Measurements from ENCODE around the gene ARFGAP2. TPM values are rescaled to one million over a fixed set of nuclear protein-coding genes. Genes with fewer than 3 reads are reported as not detected.
"Not testable (repeated sequence)": the region's sequence is repeated elsewhere in the genome, so short reads cannot be mapped to it uniquely, and the experiment has no call there.

The ARFGAP2 gene
- total RNA-seq, 1 donor from 2014 or later = 98.3 TPM

GRCh38 chr11:47204637-47204989, 27.9 kb upstream of the ARFGAP2 start:
- peaks cover 2% of the 10 kb centered on the region for H3K4me1 Mint-ChIP-seq
- H3K27me3 Mint-ChIP-seq = peaks cover 13% of the 10 kb centered on the region
- no peaks in the 10 kb centered on the region for H3K9me3 Mint-ChIP-seq
- H3K27ac Mint-ChIP-seq = no peak overlapping the region
- DNase-seq = no peak
- H3K4me3 Mint-ChIP-seq = no peak overlapping the region
- no peaks in the 10 kb centered on the region for H3K36me3 Mint-ChIP-seq (ENCODE audit: low read depth)
- intact Hi-C loops (cut with micrococcal nuclease) = no loop called here

- no peak for DNase-seq
- H3K27ac Mint-ChIP-seq = no peak overlapping the region
- intact Hi-C loops (cut with micrococcal nuclease) = no loop called here
- H3K36me3 Mint-ChIP-seq (ENCODE audit: low read depth) = no peaks in the 10 kb centered on the region
- H3K27me3 Mint-ChIP-seq = peaks cover 18% of the 10 kb centered on the region
- no peaks in the 10 kb centered on the region for H3K9me3 Mint-ChIP-seq
- no peak overlapping the region for H3K4me3 Mint-ChIP-seq
- H3K4me1 Mint-ChIP-seq = peaks cover 2% of the 10 kb centered on the region
Observed at GRCh38 chr11:47202576-47202975, 25.9 kb upstream of the ARFGAP2 start.

- H3K27ac Mint-ChIP-seq = no peak overlapping the region
- DNase-seq = no peak
- intact Hi-C loops (cut with micrococcal nuclease) = no loop called here
- H3K36me3 Mint-ChIP-seq (ENCODE audit: low read depth) = no peaks in the 10 kb centered on the region
- H3K4me1 Mint-ChIP-seq = peaks cover 2% of the 10 kb centered on the region
- H3K9me3 Mint-ChIP-seq = no peaks in the 10 kb centered on the region
- H3K4me3 Mint-ChIP-seq = no peak overlapping the region
- H3K27me3 Mint-ChIP-seq = peaks cover 17% of the 10 kb centered on the region
Observed at GRCh38 chr11:47201015-47201414, 24.3 kb upstream of the ARFGAP2 start.

GRCh38 chr11:47198161-47198560, 21.5 kb upstream of the ARFGAP2 start:
- H3K4me1 Mint-ChIP-seq; H3K4me3 Mint-ChIP-seq; H3K9me3 Mint-ChIP-seq; H3K36me3 Mint-ChIP-seq (ENCODE audit: low read depth); DNase-seq; H3K27ac Mint-ChIP-seq; intact Hi-C loops (cut with micrococcal nuclease): not testable (repeated sequence)
- H3K27me3 Mint-ChIP-seq = peaks cover 16% of the 10 kb centered on the region

- Mint-ChIP-seq H3K27ac (no peak overlapping the region), H3K4me1 (peaks cover under 1% of the 10 kb centered on the region), H3K9me3 (no peaks in the 10 kb centered on the region), H3K4me3 (no peak overlapping the region), H3K27me3 (peaks cover 38% of the 10 kb centered on the region), H3K36me3 (ENCODE audit: low read depth) (no peaks in the 10 kb centered on the region)
- intact Hi-C loops (cut with micrococcal nuclease) = no loop called here
- no peak for DNase-seq
Observed at GRCh38 chr11:47192111-47192510, 15.4 kb upstream of the ARFGAP2 start.

- H3K4me3 Mint-ChIP-seq; H3K27ac Mint-ChIP-seq; intact Hi-C loops (cut with micrococcal nuclease); DNase-seq; H3K4me1 Mint-ChIP-seq; H3K9me3 Mint-ChIP-seq; H3K36me3 Mint-ChIP-seq (ENCODE audit: low read depth): not testable (repeated sequence)
- peaks cover 40% of the 10 kb centered on the region for H3K27me3 Mint-ChIP-seq
Observed at GRCh38 chr11:47191137-47191536, 14.5 kb upstream of the ARFGAP2 start.

GRCh38 chr11:47189100-47189834, 12.6 kb upstream of the ARFGAP2 start:
- H3K36me3 Mint-ChIP-seq (ENCODE audit: low read depth) = no peaks in the 10 kb centered on the region
- no peak overlapping the region for H3K27ac Mint-ChIP-seq
- H3K4me1 Mint-ChIP-seq = peaks cover 5% of the 10 kb centered on the region
- no peak for DNase-seq
- intact Hi-C loops (cut with micrococcal nuclease) = no loop called here
- H3K27me3 Mint-ChIP-seq = peaks cover 38% of the 10 kb centered on the region
- no peak overlapping the region for H3K4me3 Mint-ChIP-seq
- H3K9me3 Mint-ChIP-seq = no peaks in the 10 kb centered on the region

- H3K4me1 Mint-ChIP-seq = peaks cover 5% of the 10 kb centered on the region
- intact Hi-C loops (cut with micrococcal nuclease) = no loop called here
- no peak overlapping the region for H3K4me3 Mint-ChIP-seq
- no peaks in the 10 kb centered on the region for H3K9me3 Mint-ChIP-seq
- H3K36me3 Mint-ChIP-seq (ENCODE audit: low read depth) = no peaks in the 10 kb centered on the region
- no peak for DNase-seq
- peaks cover 37% of the 10 kb centered on the region for H3K27me3 Mint-ChIP-seq
- H3K27ac Mint-ChIP-seq = no peak overlapping the region
Observed at GRCh38 chr11:47188259-47188658, 11.6 kb upstream of the ARFGAP2 start.

- H3K36me3 Mint-ChIP-seq (ENCODE audit: low read depth) = no peaks in the 10 kb centered on the region
- H3K27me3 Mint-ChIP-seq = peaks cover 35% of the 10 kb centered on the region
- peak overlapping the region; percentile 81 for H3K4me3 Mint-ChIP-seq
- H3K4me1 Mint-ChIP-seq = peaks cover 5% of the 10 kb centered on the region
- no peaks in the 10 kb centered on the region for H3K9me3 Mint-ChIP-seq
- intact Hi-C loops (cut with micrococcal nuclease) = no loop called here
- no peak for DNase-seq
- H3K27ac Mint-ChIP-seq = no peak overlapping the region
Observed at GRCh38 chr11:47187723-47188122, 11.0 kb upstream of the ARFGAP2 start.

- intact Hi-C loops (cut with micrococcal nuclease) = loop anchor here (1.0 kb wide), 2 partner anchors 10 to 27 kb away; partner anchors contain the start of gene DDB2
- Mint-ChIP-seq H3K27me3 (peaks cover 35% of the 10 kb centered on the region), H3K27ac (peak overlapping the region; percentile 76), H3K4me3 (peak overlapping the region; percentile 81), H3K9me3 (no peaks in the 10 kb centered on the region), H3K36me3 (ENCODE audit: low read depth) (no peaks in the 10 kb centered on the region), H3K4me1 (peaks cover 5% of the 10 kb centered on the region)
- DNase-seq = peak; percentile 83
Observed at GRCh38 chr11:47186700-47187695, 10.3 kb upstream of the ARFGAP2 start.

GRCh38 chr11:47186076-47186699, 9.5 kb upstream of the ARFGAP2 start, which contains the start of gene PACSIN3:
PACSIN3 (minus strand) TSS chr11:47186434; CDS start chr11:47182727, 3,707 bp downstream.
- H3K27me3 Mint-ChIP-seq = peaks cover 33% of the 10 kb centered on the region
- intact Hi-C loops (cut with micrococcal nuclease) = loop anchor here (1.0 kb wide), 2 partner anchors 9 to 28 kb away; partner anchors contain the start of gene DDB2
- H3K9me3 Mint-ChIP-seq = no peaks in the 10 kb centered on the region
- peak; percentile 83 for DNase-seq
- H3K4me3 Mint-ChIP-seq = peak within 1 kb of the TSS; percentile 81
- H3K4me1 Mint-ChIP-seq = peaks cover 5% of the 10 kb centered on the region
- H3K27ac Mint-ChIP-seq = peak within 1 kb of the TSS; percentile 76
- H3K36me3 Mint-ChIP-seq (ENCODE audit: low read depth) = no peaks in the 10 kb centered on the region

GRCh38 chr11:47185305-47186075, 8.8 kb upstream of the ARFGAP2 start:
- H3K9me3 Mint-ChIP-seq = no peaks in the 10 kb centered on the region
- peak overlapping the region; percentile 69 for H3K4me3 Mint-ChIP-seq
- peak; percentile 67 for DNase-seq
- intact Hi-C loops (cut with micrococcal nuclease) = loop anchor here (1.0 kb wide), 2 partner anchors 8 to 29 kb away; partner anchors contain the start of gene DDB2
- H3K4me1 Mint-ChIP-seq = peaks cover 5% of the 10 kb centered on the region
- no peaks in the 10 kb centered on the region for H3K36me3 Mint-ChIP-seq (ENCODE audit: low read depth)
- peaks cover 29% of the 10 kb centered on the region for H3K27me3 Mint-ChIP-seq
- no peak overlapping the region for H3K27ac Mint-ChIP-seq

- peak overlapping the region; percentile 45 for H3K4me3 Mint-ChIP-seq
- intact Hi-C loops (cut with micrococcal nuclease) = no loop called here
- no peaks in the 10 kb centered on the region for H3K9me3 Mint-ChIP-seq
- H3K27ac Mint-ChIP-seq = no peak overlapping the region
- H3K4me1 Mint-ChIP-seq = peaks cover 5% of the 10 kb centered on the region
- DNase-seq = no peak
- H3K27me3 Mint-ChIP-seq = peaks cover 23% of the 10 kb centered on the region
- no peaks in the 10 kb centered on the region for H3K36me3 Mint-ChIP-seq (ENCODE audit: low read depth)
Observed at GRCh38 chr11:47184711-47185304, 8.1 kb upstream of the ARFGAP2 start.

Data from activated CD4-positive, alpha-beta T cell treated with anti-CD3 and anti-CD28 coated beads, Interleukin-2, amount 10 ng/mL, durations not matched to agents 24 days and 14 days (primary cell).